ENCODE measurements around the gene EPN2.

Gene EPN2

GRCh38 chr17:19301274-19301951 lies 64.2 kb downstream of the EPN2 start:
- TF ChIP-seq CTCF (IDR thresholded peaks at IDR 0.05; ENCODE audit: insufficient read depth, low read depth, low read length, missing control alignments) = no peak
- no peak overlapping the region for H3K4me3 ChIP-seq (ENCODE audit: low read depth, low read length)
- DNase-seq (ENCODE audit: low read depth) = no peak

GRCh38 chr17:19301973-19302372 lies 64.8 kb downstream of the EPN2 start:
- no peak overlapping the region for H3K4me3 ChIP-seq (ENCODE audit: low read depth, low read length)
- DNase-seq (ENCODE audit: low read depth) = no peak
- no peak for TF ChIP-seq CTCF (IDR thresholded peaks at IDR 0.05; ENCODE audit: insufficient read depth, low read depth, low read length, missing control alignments)

- DNase-seq (ENCODE audit: low read depth) = peak; percentile 14
- no peak for TF ChIP-seq CTCF (IDR thresholded peaks at IDR 0.05; ENCODE audit: insufficient read depth, low read depth, low read length, missing control alignments)
- no peak overlapping the region for H3K4me3 ChIP-seq (ENCODE audit: low read depth, low read length)
These were observed 65.7 kb downstream of the EPN2 start for GRCh38 chr17:19302791-19303331.

GRCh38 chr17:19303367-19303776 lies 66.2 kb downstream of the EPN2 start:
- no peak overlapping the region for H3K4me3 ChIP-seq (ENCODE audit: low read depth, low read length)
- peak; percentile 23 for DNase-seq (ENCODE audit: low read depth)
- TF ChIP-seq CTCF (IDR thresholded peaks at IDR 0.05; ENCODE audit: insufficient read depth, low read depth, low read length, missing control alignments) = no peak

- H3K4me3 ChIP-seq (ENCODE audit: low read depth, low read length) = no peak overlapping the region
- no peak for TF ChIP-seq CTCF (IDR thresholded peaks at IDR 0.05; ENCODE audit: insufficient read depth, low read depth, low read length, missing control alignments)
- DNase-seq (ENCODE audit: low read depth) = peak; percentile 38
These were observed 67.0 kb downstream of the EPN2 start for GRCh38 chr17:19304209-19304608.

- DNase-seq (ENCODE audit: low read depth) = no peak
- H3K4me3 ChIP-seq (ENCODE audit: low read depth, low read length) = no peak overlapping the region
- no peak for TF ChIP-seq CTCF (IDR thresholded peaks at IDR 0.05; ENCODE audit: insufficient read depth, low read depth, low read length, missing control alignments)
These were observed 67.6 kb downstream of the EPN2 start for GRCh38 chr17:19304751-19305150.

- no peak for TF ChIP-seq CTCF (IDR thresholded peaks at IDR 0.05; ENCODE audit: insufficient read depth, low read depth, low read length, missing control alignments)
- H3K4me3 ChIP-seq (ENCODE audit: low read depth, low read length) = no peak overlapping the region
- no peak for DNase-seq (ENCODE audit: low read depth)
These were observed 68.1 kb downstream of the EPN2 start for GRCh38 chr17:19305256-19305655.

Measured in GM12865 (cell line).